HEK293T (cell line): ENCODE data around the gene FUCA2.

Experiments
- HDGF ChIP-seq: fragments of 450-650 bp; IDR thresholded peaks from 2 replicates; pipeline ENCODE4 v1.6.1; 2017; ENCODE audit warnings: antibody characterized with exemption, borderline replicate concordance
- TARDBP ChIP-seq: fragments of 450-650 bp; IDR thresholded peaks from 2 replicates; pipeline ENCODE4 v1.6.1; 2016

DNA sequence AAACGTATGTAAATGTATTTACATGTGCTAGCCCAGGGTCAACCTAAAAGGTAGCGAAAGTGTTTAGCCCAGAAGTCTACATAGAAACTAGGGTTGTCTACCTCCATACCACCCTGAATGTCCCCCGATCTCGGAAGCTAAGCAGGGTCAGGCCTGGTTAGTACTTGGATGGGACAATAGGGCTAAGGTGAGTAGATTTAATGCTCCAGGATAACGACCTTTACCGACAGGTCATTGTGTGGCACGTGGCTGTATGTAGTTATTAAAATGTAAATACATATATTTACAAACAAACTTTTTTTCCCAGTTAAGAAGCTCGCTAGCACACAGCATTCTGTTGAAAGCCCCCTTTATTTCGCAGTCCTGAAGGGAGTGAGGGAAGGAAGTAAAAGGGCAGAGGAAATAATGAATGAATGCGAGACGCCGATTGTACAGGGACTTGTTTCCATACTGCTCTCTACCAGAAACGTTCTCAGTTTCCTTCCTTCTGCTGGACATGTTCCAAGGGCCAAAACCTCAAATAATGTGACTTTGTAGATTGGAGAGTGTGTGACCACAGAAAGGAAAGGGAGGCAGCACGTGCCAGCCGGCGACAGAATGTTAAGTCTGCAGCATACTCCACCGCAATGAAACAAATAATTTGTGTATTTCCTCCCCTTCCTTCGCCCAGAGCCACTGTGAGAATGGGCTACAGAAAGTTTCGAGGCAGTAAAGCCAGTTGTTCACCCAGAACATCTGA lies 61.6 kb downstream of the FUCA2 start:
- TF ChIP-seq TARDBP (no peak), HDGF (no peak)
